Activated CD4-positive, CD25-positive, alpha-beta regulatory T cell treated with anti-CD3 and anti-CD28 coated beads, Interleukin-2, amount 50 U/mL, for 16 hours (primary cell): Measurements from ENCODE around the gene SLC43A2.
"Not testable (repeated sequence)": the region's sequence is repeated elsewhere in the genome, so short reads cannot be mapped to it uniquely, and the experiment has no call there.

Experiments used
- DNase-seq: peaks from one replicate; pipeline ENCODE4 v3.0.0-alpha.2; 2020; ENCODE audit warnings: low read depth, low spot score

The SLC43A2 gene

DNA sequence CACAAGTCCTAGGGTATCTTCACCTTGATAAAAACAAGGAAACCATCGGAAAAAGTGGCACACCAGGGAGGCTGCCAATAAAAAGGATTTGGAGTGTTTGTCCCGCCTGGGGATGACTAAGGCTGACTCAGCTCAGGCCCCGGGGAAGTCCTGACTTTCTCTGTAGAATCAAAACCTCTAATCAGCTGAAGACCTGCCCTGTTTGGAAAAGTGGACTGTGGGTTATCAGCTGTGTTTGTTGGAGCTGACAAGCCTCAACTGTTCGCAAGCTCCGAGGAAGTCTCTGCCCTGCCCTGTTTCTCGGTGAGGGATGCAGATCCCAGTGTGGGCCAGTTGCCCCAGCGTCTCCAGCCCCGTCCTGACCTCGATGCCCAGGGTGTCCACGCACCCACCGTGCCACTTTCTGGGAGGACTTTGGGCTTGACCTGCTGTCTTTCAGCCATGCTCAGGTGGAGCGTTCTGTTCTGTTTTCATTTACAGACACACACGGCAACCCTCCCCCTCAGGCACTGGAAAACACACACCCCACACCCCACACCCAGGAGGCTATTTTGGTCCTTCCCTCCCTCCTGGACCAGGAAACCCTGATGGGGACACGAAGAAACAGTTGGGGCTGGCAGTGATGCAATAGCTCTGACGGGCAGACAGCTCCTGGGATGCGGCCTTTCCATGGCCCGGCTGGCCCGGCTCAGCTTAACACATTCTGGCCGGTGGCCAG is 38.4 kb downstream of the SLC43A2 start:
- DNase-seq = no peak

DNA sequence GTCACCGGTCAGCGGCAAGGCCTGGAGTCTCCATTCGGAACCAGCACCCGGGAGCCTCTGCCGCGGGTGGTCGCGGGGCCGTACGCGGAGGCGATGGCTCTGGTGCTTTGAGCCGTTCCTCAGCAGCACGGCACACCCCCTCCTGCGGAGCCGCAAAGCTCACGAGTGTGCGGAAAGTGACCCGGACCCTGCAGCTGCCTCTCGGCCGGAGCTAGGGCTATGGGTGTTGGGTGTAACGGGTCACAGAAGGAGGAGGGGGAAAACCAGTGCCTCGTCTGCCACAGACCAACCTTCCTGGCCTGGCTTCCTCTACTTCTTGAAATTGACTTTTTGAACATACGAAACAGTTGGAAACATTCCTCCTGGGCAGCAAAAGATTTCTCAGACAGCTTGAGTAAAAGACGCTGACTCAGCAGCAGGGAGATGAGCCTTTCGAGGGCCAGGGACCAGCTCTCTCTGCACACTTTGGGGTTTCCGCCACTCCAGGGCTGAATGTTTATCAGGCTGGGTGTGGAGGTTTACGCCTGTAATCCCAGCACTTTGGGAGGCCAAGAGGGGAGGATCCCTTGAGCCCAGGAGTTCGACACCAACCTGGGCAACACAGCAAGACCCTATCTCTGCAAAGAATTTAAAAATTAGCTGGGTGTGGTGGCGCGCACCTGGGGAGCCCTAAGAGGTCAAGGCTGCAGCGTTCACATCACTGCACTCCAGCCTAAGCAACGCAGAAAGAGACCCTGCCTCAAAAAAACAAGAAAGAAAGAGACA is 39.6 kb downstream of the SLC43A2 start:
- no peak for DNase-seq

DNA sequence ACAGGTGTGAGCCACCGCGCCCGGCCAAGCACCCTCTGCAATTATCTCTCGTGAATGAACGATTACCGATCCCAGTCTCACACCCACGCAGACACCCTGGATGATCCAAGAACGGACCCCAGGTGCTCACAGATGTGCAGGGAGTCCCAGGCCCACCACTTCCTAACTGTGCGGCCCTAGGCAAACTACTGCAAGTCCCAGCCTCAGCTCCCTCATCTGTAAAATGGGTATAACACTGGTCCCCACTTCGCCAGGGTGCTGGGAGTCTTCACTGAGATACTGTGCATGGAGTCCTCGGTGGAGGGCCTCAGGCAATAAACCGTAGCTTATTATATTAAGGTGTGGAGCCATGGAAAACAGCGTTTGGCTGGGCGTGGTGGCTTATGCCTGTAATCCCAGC is 44.5 kb downstream of the SLC43A2 start:
- DNase-seq = no peak

DNA sequence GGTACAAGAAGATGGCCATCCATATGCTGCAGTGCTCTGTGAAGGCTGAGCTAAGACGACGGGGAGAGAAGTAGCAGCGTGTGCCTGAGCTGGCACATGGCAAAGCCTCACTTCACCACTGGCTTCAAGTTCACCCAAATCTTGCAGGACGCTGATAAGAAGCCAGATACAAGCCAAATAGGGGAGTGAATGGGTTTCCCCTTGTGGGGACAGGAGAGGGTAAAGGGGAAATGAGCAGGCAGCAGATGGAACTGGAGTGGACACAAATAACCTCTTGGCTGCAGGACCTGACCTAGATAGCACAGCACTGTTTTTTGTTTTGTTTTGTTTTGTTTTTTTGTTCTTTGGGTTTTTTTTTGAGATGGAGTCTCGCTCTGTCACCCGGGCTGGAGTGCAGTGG is 45.1 kb downstream of the SLC43A2 start:
- DNase-seq = no peak

DNA sequence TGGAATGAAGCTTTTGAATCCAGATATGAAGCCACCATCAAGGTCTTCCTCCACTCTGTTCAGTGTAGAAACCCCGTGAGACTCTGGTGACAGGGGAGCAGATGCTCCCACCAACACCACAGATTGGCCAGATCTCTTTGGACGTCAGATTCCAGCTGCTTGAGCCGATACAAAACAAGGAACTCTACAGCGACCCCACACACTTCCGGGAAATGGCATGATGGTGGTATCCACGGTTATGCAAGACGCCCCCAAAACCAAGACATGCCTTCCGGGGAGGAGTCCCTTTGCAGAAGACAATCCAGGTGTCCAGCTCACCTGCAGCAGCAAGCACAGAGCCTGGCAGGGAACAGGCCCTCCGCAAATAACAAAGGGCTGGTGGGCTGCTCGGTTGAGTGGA is 46.3 kb downstream of the SLC43A2 start:
- DNase-seq = no peak

DNA sequence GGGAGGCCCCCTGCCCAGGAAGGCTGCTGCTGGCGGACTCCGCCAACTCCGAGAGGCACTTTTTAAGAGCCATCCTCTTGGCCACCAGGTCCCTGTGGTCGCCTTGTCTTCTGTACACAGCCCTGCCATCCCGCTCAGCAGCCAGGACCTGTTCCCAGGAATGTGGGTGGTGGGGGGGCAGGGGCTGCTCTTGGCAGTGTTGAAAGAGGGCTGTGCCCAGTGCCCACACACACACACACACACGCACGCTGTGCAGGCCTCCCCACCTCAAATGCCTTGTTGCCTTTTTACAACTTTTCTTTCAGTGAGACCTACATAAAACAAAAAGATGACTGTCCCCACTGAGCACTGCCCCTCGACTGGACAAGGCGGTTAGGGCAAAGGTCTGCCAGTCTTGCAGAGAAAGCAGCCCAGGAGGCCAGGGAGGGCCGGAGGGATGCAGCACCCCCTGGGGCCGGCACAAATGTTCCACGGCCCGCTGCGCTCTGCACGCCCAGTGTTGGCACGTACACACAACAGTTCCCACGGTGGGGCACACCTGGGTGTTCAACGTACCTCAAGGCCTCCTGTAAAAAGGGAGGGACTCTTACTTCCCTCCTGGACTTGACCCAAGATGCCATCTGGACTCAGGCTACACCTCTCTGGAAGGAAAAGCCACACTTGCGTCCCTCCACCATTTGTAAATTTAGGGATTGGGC is 47.5 kb downstream of the SLC43A2 start:
- DNase-seq = no peak

DNA sequence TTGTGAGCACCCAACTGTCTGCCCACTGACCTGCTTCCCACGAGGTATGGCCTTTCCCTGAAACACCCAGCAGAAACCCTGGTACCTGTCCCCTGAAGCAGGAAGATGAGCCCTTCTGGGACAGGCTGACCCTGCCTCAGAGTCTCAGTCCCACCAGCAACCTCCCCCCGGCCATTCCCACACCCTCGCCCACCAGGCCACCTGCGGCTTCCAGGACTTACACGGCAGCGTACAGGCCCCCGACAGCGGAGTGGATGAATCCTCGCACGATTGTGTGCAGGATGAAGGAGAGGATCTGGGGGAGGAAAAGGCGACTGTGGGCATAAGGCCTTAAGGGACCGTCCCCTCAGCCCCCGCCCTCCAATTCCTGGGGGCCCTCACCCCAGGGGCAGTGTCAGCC is 50.6 kb downstream of the SLC43A2 start:
- DNase-seq = no peak

DNA sequence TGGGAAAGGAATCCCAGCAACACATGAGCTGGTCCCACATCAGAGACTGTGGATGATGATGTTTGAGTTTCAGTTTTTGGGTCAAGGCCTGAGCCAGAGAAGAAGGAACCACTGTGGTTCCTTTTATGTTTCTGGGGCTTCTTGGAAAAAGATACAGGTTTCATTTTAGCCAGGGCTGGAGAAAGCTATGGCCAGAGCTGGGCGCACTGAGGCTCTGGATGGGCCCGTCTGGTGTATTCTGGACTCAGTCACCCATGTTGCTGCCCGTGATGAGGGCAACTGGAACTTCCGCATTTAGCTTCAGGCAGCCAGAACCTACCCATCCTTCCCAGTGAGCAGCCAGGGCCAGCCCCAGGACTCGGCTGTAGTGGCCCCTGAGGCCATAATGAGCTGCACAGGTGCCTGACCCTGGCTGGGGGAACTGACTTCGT is 51.0 kb downstream of the SLC43A2 start:
- no peak for DNase-seq

DNA sequence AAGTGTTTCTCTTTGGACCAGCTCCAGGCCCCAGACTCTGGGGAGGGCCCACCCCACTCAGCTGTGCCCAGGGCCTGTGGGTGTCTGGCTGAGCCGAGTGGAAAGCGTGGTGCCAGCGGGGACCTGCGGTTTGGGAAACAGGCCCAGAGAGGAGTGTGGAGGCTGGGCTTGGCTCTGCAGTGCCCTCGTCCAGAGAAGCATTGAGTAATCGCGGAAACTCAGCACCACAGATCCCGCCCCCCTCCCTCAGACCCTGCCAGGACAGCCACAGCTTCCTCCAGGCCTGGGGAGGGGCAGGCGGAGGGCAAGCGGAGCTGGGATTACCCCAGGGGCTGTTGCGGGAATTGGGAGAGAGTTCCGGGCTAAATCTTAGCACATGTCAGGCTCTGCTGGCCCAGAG is 51.5 kb downstream of the SLC43A2 start:
- DNase-seq = no peak

DNA sequence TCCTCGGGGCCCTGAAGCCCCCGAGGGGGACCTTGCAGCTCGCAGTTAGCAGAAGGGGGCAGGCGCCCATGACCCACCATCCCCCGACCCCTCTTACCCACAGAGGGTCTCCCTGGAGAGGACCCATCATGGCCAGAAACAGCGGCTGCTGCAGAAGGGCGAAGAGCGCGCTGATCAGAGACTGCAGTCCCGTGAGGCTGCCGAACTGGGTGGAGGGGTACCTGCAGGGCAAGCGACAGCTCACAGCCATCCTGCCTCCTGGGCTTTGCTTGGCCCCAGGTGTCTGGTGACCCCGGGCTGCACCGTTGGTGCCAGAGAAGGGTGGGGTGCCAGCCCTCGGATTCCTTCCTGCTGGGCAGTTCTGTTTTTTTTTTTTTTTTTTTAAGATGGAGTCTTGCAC is 52.1 kb downstream of the SLC43A2 start:
- DNase-seq = no peak

DNA sequence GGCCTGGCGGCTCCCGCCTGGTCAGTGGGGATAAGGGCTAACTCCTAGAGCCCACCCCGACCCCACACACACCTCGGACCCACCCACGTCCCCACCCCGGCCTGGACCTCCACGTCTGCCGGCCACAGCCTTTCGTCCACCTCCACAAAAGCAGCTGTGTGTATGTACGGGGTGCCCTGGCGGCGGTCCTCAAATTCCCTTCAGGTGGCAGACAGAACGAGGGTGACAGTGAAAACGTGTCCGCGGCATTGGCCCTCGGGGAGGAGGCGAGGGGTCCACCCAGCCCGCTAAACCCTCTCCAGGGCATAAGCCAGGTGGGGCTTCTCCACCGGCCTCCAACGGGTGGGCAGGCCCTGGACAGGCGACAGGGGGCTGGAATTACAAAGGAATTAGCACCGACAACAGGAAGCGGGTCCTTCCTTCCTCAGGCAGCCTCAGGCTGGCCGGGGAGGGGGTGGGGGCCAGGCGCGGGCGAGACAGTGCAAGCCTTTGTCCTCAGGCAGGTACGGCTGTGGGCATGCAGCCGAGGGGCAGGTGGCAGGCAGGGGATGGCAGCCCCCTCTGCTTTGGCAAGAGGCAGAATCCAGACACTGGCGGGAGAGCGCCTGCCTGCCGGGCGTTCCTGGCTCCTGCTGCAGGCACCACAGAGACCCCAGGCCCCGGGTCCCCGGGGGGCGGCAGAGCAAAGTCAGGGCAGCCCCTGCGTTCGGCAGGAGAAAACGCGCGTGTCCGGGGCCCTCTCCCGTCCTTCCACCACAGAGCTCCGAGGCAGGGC is 53.8 kb downstream of the SLC43A2 start:
- no peak for DNase-seq

DNA sequence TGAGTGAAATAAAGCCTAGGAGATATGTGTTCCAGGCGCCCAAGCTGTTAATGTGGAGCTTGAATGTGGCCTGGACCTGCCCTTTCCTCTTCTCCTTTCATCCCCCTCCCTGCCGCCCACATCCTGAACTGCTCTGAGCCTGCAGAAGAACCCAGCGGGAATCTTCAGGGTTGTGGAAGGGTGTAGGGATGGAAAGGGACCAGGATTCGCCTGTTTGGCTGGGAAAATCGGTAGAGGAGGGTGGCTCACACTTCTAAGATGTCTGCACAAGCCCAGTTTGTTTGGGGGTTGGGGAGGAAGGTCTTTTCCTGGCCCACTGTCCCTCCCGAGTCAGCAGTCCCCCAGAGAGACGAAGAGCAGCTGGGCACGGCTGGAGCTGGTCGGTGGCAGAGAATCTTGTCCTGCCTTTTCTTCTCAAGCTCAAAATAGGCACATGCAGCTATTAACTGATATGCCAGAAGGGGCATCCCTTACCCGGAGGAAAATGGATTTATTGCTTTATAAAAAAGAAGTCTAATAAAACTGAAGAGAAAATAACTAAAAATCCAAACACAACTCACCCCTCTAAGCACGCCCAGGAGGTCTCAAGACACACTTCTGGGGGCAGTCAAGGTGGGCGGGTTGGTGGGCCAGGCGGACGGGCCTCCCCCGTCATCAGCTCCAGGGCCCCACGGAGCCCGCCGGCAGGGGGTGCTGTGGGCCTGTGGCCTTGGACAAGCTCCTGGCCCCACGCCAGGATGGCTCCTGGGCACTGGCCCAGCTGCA is 54.5 kb downstream of the SLC43A2 start:
- DNase-seq = no peak

DNA sequence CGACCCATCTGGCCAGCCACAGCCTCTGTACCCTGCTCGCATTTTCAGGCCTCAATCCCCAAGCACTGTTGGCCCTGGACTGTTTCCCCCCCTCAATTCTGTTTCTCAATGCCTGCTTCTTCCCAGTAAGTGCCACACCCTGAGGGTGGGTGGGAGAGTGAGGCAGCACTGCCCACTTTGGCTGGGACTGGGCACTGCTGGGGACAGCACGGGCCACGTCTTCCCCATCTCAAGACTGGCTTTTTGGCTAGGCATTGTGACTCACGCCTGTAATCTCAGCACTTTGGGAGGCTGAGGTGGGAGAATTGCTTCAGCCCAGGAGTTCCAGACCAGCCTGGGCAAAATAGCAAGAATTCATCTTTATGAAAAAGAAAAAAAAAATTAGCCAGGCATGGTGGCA is 56.0 kb downstream of the SLC43A2 start:
- DNase-seq = not testable (repeated sequence)

DNA sequence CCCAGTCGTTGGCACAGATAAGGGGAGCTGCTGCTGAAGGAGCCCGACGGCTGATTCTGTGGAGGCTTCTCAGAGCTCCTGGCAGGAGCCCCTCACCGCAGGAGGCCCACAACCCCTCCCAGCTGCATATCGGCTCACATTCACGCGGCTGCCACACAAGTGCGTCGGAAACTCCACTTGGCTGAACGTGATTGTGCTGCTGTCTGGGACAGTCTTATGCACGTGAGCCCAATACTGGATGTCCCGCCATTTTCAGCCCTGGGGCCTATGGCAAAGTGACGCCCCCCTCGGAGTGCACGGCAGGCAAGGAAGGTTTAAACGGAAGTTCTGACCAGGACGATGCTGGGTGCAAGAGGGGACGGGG is 57.3 kb downstream of the SLC43A2 start:
- no peak for DNase-seq

DNA sequence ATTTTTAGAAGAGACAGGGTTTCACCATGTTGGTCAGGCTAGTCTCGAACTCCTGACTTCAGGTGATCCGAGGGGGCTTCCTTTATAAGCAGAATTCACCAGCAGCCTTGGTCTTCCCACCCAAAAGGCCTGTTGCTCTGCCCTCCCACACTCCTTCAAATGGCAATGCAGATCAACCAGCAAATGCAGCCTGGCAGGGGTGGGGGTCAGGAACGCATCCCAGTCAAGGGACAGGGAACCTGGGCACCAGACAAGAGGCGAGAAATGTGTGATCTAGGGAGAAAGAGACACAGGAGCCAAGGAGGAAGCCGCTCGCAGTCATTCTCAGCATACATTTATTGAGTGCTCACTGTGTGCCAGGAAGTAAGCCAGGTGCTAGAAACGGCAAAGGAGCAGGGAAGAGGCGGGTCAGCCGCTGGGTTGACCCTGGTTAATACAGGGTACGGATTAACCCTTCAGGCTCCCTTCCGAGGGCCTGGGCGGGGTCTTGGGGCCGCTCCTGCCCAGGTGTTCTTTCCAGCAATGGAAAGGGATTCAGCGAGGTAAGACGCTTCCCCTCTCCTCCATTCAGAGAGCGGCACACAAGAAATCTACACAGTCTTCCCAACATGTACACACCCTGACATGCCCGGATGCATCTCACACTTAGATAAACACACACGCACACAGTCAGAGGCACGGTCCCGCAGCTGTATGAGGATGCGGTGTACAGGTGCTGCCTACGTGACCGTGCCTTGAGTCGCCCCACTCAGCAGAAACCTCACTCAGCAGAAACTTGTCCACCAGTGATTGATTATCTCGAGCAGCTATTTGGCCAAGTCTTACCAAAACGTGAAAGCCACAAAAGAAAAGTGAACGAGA is 59.5 kb downstream of the SLC43A2 start:
- DNase-seq = no peak

DNA sequence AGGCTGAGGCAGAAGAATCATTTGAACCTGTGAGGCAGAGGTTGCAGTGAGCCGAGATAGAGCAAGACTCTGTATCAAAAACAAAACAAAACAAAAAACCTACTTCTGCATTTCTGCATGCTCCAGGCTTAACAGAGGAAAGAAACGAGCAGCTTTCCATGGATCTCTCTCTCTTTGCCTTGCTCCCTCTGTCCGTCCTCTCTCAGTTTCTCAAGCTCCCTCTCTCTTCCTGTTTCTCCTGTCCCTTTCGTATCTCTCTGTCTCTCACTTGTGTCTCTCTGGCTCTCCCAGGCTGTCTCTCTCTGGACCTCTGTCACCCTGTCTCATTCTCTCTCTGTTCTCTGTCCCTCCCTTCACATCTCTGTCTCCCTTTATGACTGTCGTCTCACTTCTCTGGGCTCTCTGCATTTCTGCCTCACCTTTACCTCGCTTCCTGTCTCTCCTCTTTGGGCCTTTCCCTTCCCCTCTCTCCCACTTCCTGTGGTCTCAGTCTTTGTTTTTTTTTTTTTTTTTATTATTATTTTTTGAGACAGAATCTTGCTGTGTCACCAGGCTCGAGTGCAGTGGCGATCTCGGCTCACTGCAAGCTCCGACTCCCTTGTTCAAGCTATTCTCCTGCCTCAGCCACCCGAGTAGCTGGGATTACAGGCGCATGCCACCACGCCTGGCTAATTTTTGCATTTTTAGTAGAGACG is 62.0 kb downstream of the SLC43A2 start:
- DNase-seq = no peak

DNA sequence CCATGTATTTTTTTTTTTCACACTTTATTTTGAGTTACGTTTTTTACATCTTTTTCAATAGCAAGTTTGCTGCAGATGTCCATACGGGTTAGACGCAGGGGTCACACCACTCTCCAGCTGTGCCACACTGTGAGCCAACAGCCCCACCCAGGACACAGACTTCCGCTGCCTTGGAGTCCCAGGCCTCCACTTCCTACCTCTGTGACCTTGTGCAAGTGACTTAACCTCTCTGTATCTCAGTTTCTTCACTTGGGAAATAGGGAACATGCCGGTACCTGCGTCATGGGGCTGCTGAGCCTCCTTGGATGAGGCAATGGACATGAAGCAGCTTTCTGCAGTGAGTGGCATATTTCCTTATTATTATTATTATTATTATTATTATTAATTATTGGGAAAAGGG is 62.8 kb downstream of the SLC43A2 start:
- DNase-seq = no peak

DNA sequence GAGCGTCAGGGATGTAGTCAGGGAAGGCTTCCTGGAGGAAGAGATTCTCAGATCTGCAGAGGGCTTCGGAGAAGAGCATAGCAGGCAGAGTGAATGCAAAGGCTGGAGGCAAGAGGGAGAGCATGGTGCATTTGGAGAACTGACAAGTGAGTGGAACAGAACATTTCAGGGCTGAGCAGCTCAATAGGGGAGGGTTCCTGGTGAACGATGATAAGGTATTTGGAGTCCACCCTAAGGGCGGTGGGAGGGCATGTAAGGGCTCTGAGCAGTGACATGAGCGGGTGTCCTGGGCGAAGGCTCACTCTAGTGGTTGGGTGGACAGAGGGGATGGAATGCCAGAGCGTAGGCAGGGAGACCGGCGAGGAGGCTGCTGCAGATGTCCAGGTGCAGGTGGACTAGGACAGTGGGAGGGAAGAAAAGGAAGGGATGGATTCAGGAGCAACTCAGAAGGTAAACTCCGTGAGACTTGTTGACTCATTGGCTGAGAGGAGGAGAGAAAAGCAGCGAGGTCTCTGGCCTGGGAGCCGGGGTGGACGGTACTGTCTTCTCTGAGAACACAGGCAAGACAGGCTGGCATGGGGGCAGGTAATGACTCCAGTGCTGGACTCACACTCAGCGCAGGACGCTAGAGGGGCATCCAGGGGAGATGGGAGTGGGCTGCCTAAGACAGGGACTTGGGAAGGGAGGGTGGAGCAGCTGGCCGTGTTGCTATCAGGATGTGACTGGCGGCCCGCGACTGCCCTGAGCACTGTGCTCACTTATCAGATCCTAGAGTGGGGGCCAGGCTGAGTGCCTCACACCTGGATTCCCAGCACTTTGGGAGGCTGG is 64.6 kb downstream of the SLC43A2 start:
- DNase-seq = no peak

DNA sequence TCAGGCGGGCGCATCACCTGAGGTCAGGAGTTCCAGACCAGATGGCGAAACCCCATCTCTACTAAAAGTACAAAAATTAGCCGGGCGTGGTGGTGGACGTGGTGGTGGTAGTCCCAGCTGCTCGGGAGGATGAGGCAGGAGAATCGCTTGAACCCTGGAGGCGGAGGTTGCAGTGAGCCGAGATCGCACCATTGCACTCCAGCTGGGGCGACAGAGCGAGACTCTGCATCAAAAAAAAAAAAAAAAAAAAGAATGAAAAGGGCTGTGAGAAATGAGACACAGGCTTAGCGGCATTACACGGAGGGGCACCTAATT is 65.2 kb downstream of the SLC43A2 start:
- not testable (repeated sequence) for DNase-seq
